HG03432 (cell line): Measurements from ENCODE around the gene SMIM22.

Source experiments
- ATAC-seq: cut with Tn5 transposase; IDR thresholded peaks from one replicate; pipeline ENCODE4 v1.9.1; 2021; ENCODE audit warnings: mild to moderate bottlenecking, moderate library complexity; ENCODE audit not compliant: unreplicated experiment

The SMIM22 gene

DNA sequence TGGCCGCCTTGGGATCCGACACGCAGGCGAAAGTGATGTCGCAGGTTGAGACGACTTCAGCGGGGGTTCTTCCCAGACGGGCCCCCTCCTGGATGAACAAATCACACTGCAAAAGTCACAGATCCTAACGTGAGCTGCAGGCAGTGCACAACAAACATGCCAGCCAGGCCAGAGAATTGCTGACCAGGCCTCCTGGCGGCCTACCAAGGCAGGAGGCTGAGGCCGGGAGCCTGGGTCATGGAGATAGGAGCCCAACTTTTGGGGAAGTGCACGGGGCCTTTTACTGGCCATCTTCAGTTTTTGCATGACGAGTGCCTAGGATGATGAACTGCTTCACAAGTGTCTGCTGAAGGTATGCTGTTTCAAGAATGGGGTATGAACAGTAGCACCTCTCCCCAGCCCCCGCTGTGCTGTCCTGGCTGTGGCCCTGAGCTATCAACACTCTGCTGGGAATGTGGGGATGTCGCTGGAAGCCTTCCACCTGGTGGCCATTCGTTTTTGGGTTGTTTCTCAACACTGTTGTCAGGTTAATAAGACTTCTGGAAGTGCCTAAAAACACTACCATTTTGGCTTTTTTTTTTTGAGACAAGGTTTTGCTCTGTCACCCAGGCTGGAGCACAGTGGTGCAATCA, 19.5 kb downstream of the SMIM22 start:
- no peak for ATAC-seq

DNA sequence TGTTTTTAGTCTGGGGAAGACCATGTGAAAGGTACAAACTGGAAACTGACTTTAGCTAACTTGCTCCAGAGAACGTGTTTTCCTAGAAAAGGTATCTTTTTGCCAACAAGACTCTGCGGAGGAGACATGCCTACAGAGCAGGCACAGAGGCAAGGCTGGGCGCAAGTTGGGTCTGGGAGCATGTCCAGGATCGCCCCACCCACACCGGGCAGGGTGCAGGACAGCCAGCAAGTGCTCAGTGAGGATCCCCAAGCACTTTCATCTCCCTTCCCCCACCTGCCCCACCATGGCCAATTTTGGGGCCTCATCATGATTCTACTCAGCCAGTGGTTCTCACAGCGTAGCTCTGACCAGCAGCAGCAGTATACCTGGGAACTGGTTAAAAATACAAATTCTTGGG, 25.5 kb downstream of the SMIM22 start:
- no peak for ATAC-seq

DNA sequence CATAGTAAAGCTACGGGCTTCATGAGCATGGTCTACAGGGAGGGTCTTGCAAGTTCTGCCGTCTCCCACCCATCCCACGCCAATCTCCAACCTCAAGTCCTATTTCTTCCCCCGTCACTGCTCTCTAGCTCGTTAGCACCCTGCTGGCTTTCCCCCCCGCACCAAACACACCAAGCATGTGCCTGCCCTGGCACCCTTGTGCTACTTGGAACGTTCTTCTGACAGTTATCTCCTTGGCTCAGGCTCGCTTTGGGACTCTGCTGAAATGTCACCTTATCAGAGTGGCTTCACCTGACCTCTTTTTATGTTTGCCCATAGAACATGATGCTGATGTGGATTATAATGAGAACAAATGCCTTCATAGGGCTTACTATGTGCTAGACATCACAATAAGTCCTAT, 30.0 kb downstream of the SMIM22 start:
- ATAC-seq, result no peak

DNA sequence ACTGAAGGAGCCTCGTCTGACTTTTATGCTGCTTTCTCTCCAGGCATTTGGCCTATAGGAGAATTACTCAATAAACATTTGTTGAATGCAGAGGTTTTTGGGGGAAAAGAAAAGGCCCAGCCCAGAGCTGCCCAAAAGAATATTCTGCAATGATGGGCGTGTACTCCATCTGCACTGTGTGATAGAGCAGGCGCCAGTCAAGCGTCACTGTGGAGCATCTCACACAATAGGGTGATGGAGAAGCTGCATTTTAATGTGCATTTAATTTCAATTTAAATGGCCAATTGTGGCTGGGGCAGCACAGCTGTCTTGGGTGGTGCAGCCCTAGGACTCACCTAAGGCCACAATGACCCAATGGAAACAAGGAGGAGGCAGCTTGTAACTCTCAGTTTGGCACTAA, 31.4 kb downstream of the SMIM22 start:
- no peak for ATAC-seq

DNA sequence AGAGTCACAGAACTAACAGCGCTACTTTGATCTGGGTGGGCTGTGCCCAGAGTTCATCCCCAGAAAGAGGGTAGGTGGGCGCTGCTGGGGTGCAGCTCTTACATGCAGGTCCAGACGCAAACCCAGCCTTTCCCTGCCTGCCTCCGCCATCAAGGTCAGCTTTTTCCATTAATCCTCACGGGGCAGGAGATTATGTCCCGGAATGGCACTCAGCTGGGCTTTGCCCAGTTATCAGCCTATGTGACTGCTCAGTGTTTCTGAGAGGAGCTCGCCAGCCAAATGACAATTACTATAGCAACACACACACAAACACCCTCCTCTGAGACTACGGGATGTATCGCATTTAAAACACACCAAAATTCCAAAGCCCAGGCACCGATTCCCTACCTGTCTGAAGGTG, 31.8 kb downstream of the SMIM22 start:
- ATAC-seq, result no peak

DNA sequence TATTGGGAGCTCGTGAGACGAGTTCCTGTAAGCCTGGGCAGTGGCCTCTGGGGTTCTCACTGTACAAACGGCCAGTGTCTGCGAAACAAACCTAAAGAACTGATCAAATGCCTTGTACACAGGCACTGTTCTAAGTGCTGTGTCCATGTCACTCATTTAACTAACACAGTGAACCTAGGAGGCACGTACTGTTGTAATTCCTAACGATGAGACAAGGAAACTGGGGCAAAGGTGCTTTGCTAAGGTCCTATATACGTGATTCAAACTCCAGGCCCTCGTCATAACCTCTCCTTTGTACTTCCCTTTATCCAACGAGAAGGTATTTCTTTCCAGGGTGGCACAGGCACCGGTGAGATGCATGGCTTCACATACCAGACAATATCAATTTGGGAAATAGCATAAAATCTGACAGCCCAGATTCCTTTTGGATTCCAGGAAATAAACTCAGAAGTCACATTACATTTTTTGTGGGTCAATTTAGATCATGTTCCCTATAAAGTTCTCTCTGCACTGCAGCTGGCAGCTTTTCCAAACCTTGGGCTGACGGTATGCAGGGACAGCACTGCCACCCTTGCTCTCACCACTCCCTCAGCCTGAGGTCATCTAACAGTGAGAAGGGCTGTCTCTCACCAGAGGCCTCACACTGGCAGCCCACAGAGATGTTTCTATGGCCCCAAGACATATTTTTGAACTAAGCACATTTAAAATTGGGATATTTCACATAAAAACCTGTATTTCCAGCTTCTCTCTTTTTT, 33.6 kb downstream of the SMIM22 start:
- ATAC-seq, result no peak

DNA sequence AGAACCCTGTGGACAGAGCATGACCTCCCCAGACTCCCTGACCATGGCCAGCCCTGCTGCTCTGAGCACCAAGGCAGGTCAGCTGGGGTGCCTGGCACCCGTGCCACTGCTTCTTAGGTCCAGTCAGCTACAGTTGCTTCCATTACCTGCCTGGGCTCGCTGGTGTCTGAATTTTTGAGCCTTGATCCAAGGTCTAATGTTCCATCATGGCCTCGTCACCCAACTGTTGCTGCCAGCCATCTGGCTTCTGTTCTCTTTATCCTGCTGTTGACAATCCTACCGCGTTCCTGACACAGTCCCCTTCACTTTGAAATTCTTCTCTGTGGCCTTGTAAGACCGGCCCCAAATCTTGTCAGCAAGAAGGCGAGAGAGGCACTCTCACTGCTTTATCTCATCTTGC, 35.2 kb downstream of the SMIM22 start:
- no peak for ATAC-seq

DNA sequence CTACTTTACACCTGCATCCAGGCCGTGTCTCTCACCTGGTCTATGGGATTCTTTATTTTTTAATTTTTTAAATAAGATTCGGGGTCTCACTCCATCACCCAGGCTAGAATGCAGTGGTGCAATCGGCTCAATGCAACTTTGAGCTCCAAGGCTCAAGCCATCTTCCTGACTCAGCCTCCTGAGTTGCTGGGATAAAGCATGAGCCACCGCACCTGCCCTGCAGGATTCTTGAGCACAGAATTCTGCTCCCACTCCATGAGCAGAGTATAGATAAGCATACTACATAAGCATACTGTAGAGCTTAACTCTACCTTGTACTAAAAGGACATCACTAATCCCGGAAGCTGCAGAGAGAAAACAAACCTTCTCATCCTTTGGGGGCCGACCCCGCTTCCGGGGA, 36.4 kb downstream of the SMIM22 start:
- ATAC-seq, result no peak

DNA sequence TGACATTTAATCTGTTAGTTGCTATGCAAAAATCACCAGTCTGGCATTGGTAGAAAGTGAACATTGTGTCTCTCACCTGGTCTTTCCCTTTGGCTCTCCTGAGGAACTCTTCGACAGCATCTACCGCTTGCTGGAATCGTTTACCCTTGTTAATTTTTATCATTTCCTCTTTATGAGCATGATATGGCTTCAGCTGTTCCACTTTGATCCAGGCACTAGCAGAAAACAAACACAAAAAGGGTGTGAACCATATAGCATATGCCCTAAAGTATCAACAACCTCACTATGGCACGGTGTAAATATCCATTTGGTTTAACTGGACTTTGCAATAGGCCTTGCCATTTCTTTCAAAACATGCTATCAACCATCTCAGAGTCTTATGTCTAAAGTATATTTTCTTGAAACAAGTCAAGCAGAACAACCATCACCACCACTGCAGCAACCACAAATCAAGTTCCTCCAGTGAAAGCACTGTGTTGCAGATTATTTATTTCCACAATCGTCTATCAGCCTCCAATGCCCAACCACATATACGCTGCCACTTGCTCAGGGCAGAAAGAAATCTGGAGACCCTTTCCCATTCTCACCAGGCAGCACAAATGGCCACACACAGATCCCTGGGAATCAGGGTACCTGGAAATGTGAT, 37.7 kb downstream of the SMIM22 start:
- no peak for ATAC-seq

DNA sequence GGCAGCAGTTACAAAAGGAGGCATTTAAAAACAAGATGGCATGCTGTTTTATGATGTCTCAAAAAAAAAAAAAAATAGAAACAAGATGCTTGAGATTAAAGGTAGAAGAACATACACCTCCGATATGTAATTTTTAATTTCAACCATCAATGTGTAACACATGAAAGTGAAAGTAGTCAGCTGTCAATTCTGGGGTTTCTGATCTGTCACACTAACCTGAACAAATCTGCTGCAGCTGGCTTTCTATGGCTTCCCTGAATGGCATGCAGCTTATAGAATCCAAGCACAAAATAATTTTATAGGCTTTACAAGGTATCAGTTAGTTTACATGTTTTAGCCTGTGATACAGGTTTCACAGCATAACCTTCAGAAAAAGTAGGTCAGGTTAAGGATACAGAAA, 38.4 kb downstream of the SMIM22 start:
- ATAC-seq, result no peak

DNA sequence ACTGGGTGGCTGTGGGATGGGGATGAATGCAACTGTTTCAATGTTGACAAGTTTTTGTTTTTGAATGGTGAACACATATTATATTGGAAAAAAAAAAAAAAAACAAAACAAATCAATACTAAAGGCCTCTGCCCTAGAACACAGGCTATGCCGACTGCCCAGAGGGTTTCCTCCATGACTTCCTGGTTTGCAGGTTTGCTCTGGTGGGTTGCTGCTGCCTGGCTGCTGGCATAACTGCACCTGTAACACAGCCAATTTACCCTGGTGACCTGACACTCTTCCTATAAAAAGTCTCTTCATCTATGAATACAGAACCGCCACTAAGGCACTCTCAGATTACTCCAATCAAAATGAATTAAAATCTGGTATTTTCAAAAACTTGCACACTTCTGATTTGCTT, 41.6 kb downstream of the SMIM22 start:
- no peak for ATAC-seq

DNA sequence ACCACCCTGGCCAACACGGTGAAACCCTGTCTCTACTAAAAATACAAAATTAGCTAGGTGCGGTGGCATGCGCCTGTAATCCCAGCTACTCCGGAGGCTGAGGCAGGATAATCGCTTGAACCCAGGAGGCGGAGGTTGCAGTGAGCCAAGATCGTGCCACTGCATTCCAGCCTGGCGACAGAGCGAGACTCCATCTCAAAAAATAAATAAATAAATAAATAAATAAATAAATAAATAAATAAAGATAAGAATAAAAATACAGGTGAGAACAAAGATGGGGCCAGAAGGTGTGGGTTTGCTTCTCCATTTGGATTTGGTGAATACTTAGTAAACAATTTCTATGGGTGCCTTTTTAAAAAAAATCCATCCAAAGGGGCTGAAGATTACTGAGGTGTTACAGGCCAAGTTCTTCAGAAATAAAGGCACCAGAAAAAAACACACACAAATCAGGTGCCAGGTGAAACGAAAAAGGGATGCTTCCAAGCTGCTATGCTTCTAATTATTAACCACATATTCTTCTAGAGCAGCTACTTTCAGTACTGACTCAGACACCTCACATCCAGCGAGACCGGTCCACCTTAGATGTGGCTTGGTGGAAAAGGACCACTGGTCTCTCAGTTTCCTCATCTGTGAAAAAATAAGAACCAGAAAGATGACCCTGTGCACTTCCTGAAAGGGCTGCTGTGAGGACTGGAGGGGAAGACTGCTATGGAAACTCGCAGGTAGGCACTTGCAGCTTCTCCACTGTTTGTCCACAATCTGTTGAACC, 42.7 kb downstream of the SMIM22 start:
- no peak for ATAC-seq

DNA sequence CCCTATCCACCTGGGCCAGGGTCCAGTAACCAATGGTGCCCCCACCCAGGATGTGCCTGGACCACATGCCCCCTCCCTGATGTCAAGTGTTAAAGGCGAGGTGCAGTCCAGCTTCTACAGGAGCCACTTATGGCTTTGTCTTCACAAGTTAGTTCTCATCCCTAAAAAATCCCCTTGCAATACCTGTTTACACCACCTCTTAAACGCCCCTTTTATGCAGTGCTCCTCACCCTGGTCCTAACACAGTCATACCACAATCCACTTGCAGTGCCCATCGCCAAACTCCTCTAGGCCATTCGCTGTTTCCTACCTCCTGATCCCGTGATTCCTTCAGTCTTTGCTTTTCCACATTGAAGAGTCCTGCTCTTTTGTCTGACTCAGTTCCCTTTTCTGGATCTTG, 44.8 kb downstream of the SMIM22 start:
- ATAC-seq, result no peak

DNA sequence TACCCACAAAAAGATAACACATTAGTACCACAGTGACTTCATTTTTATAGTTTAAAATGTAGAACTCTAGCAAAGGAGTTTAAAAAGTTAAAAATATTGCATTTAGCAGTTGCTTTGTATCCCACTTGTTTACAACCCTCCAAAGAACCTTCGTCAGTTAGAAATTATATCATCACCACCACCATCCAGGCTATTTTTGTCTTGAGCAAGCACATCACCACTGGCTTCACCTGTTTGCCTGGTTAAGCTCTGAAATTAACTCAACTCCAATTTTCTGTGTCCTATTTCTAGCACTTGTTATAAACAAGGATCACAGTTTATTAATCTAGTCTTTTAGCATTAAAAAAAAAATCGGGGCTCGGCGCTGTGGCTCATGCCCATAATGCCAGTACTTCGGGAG, 45.8 kb downstream of the SMIM22 start:
- no peak for ATAC-seq
